Ovary (tissue), 3 donors: ENCODE results near the gene SOCS7.

Source experiments
- POLR2A ChIP-seq: fragments of 450-650 bp; IDR thresholded peaks from one replicate; pipeline ENCODE4 v1.6.1; 2017; ENCODE audit warnings: antibody characterized with exemption, mild to moderate bottlenecking, moderate library complexity
- TF ChIP-seq, protein P1 (sequence below), 3 donors: fragments of 450-650 bp in 2 of 3; fragments of 200-600 bp in 1 of 3; IDR thresholded peaks; one replicate each; pipeline versions ENCODE4 v1.5.1 to v1.8.0; 2016 to 2022; ENCODE audit warnings: antibody characterized with exemption in 3 of 3, mild to moderate bottlenecking in 1 of 3
- donor health status: DM: no; HTN: no; CAD: no.

- no peak for TF ChIP-seq POLR2A
- TF ChIP-seq, protein P1, sequence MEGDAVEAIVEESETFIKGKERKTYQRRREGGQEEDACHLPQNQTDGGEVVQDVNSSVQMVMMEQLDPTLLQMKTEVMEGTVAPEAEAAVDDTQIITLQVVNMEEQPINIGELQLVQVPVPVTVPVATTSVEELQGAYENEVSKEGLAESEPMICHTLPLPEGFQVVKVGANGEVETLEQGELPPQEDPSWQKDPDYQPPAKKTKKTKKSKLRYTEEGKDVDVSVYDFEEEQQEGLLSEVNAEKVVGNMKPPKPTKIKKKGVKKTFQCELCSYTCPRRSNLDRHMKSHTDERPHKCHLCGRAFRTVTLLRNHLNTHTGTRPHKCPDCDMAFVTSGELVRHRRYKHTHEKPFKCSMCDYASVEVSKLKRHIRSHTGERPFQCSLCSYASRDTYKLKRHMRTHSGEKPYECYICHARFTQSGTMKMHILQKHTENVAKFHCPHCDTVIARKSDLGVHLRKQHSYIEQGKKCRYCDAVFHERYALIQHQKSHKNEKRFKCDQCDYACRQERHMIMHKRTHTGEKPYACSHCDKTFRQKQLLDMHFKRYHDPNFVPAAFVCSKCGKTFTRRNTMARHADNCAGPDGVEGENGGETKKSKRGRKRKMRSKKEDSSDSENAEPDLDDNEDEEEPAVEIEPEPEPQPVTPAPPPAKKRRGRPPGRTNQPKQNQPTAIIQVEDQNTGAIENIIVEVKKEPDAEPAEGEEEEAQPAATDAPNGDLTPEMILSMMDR (IDR thresholded peaks at IDR 0.05): no peak
Measured at GRCh38 chr17:38447502-38448085, 96.0 kb downstream of the SOCS7 start.
